HL-60 (cell line): ENCODE results near the gene GAS5.

Experiments
- CTCF ChIP-seq: IDR thresholded peaks from one replicate; pipeline ENCODE4 v1.5.1; 2011; ENCODE audit warnings: low read length, control low read depth, inconsistent platforms; ENCODE audit not compliant: insufficient read depth
- POLR2AphosphoS5 ChIP-seq: IDR thresholded peaks from 2 replicates; pipeline ENCODE4 v1.6.1; 2012; ENCODE audit warnings: low read depth

- TF ChIP-seq CTCF, result no peak
- no peak for TF ChIP-seq POLR2AphosphoS5
These were observed 26.4 kb upstream of the GAS5 start for GRCh38 chr1:173894189-173894588.
